HG03039 (cell line): Measurements from ENCODE around the gene HECW1.
"Not testable (repeated sequence)": the region's sequence is repeated elsewhere in the genome, so short reads cannot be mapped to it uniquely, and the experiment has no call there.

Experiments used
- ATAC-seq: cut with Tn5 transposase; IDR thresholded peaks from one replicate; pipeline ENCODE4 v1.9.1; 2021; ENCODE audit warnings: mild to moderate bottlenecking, moderate library complexity; ENCODE audit not compliant: unreplicated experiment

The HECW1 gene

GRCh38 chr7:43560742-43561330, 448.4 kb downstream of the HECW1 start:
- no peak for ATAC-seq

- no peak for ATAC-seq
These were observed 449.9 kb downstream of the HECW1 start for GRCh38 chr7:43562383-43562782.

- ATAC-seq, result no peak
These were observed 453.3 kb downstream of the HECW1 start for GRCh38 chr7:43565786-43566185.

- no peak for ATAC-seq
These were observed 456.1 kb downstream of the HECW1 start for GRCh38 chr7:43568529-43568928.

GRCh38 chr7:43569424-43569823, 457.0 kb downstream of the HECW1 start:
- ATAC-seq, result peak; percentile 77

- ATAC-seq, result no peak
These were observed 458.4 kb downstream of the HECW1 start for GRCh38 chr7:43570688-43571365.

GRCh38 chr7:43572516-43573049, 460.1 kb downstream of the HECW1 start:
- ATAC-seq, result no peak

- not testable (repeated sequence) for ATAC-seq
These were observed 461.4 kb downstream of the HECW1 start for GRCh38 chr7:43573832-43574231.

GRCh38 chr7:43575506-43575905, 463.1 kb downstream of the HECW1 start:
- ATAC-seq, result no peak

- ATAC-seq, result no peak
These were observed 463.8 kb downstream of the HECW1 start for GRCh38 chr7:43576241-43576640.

GRCh38 chr7:43577485-43577951, 465.1 kb downstream of the HECW1 start:
- no peak for ATAC-seq

- peak; percentile 68 for ATAC-seq
These were observed 470.3 kb downstream of the HECW1 start, which contains the start of gene STK17A for GRCh38 chr7:43582503-43583423. STK17A (plus strand) TSS chr7:43583108; CDS start chr7:43583244, 136 bp downstream.

- ATAC-seq, result peak; percentile 17
These were observed 471.2 kb downstream of the HECW1 start for GRCh38 chr7:43583424-43584194.

GRCh38 chr7:43584195-43584586, 471.7 kb downstream of the HECW1 start:
- ATAC-seq, result no peak

GRCh38 chr7:43584733-43585132, 472.3 kb downstream of the HECW1 start:
- not testable (repeated sequence) for ATAC-seq

- ATAC-seq, result no peak
These were observed 473.1 kb downstream of the HECW1 start for GRCh38 chr7:43585562-43585961.

GRCh38 chr7:43586251-43586900, 473.9 kb downstream of the HECW1 start:
- no peak for ATAC-seq

GRCh38 chr7:43588477-43589132, 476.2 kb downstream of the HECW1 start:
- ATAC-seq, result no peak

- ATAC-seq, result no peak
These were observed 476.7 kb downstream of the HECW1 start for GRCh38 chr7:43589133-43589478.
